Stimulated activated CD4-positive, alpha-beta T cell treated with anti-CD3 and anti-CD28 coated beads, TNF-alpha, amount 100 ng/mL, for 1 hour (primary cell): Measurements from ENCODE around the gene PLXNC1.
A peak's percentile ranks its signal among the peaks of the same experiment; 100 is the strongest.

Experiments
- DNase-seq, 3 donors: peaks; one replicate each; pipeline ENCODE4 v3.0.0-alpha.2; 2020; ENCODE audit warnings: low read depth in 3 of 3, low spot score in 1 of 3

The PLXNC1 gene

GRCh38 chr12:94262228-94263010 is 114.0 kb downstream of the PLXNC1 start:
- DNase-seq, result peak; percentile 44 to 55 (median 52)

- DNase-seq, result peak in 2 of 3 donors; percentile 18 to 52
These were observed 114.8 kb downstream of the PLXNC1 start for GRCh38 chr12:94263011-94263811.

DNA sequence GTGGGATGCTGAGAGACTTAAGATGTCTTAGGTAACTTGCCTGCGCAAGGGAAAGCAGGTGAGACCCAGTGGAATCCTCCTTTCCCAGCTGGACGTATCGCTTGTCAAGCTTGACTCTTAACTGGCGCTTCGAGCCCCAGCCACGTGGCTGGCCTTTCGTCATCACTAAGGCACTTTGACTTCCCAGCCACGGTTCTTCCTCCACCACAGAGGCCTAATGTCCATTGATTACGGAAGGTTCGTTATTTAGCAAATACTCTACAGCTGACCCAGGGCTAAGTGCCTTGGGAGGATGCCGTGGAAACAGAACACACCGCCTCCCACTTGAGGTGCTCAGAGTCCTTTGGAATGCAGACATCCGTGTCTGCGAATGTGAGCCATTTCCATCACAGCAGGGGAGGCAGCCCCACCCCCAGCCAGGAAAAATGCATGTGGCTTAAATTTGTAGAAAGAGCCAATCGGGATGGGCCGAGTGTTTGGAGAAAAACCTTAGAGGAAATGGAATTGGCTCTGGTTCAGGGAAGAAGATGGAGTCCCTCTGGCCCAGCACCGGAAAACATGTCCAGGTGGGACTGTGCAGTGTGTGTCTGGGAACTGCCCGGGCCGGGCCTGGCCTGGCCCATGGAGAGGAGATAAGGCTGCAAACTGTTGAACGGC is 115.7 kb downstream of the PLXNC1 start:
- no peak for DNase-seq

- no peak for DNase-seq
These were observed 116.5 kb downstream of the PLXNC1 start for GRCh38 chr12:94264736-94265485.

DNA sequence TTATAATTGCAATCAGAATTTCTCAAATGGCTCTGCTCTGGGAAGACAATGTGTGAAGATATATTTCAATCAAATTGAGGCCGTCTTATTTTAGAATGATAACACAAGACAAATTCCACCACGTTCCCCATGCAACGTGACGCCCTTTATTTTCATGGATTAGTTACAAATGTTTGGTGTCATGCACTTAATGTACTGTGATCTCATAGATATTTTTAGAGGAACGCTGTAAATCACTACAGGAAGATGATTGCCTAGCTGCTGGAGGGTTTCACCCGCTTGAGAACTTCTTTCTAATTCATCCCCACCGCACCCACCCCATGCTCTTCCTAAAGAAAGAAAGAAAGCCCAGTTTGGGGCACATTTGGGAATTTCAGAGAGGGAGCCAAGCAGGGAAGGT is 117.2 kb downstream of the PLXNC1 start:
- DNase-seq, result no peak

DNA sequence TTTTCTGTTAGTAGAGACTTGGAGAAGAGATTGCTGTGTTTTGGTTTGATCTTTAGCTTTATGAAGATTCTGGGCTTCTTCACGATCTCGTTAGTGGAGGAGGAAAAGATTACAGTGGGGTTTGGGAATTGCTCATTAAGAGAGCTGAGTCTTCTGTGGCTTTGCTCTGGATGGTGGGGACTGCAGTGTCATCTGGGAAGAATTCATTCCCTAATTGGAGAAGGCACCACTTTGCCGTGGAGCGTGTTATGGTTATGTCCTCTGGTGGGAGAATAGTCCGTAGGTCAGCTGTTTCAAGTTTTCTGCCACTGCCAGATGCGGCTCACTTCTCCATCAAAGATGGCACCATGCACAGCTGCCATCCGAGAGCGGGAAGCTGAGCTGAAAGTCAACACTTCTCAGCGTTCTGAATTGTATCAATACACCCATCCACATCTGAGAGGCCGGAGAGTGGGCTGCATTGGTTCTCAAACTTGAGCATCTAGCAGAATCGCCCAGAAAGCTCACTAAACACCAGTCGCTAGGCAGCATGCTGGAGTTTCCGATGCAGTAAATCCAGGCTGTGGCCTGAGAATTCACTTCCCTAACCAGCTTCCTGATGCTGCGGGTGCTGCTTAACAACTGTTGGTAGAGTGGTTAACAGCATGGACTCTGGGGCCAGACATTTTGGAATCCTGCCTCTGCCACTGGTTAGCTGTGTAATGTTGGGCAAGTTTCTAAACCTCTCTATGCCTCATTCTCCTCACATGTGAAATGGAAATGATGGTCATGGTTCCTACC is 117.8 kb downstream of the PLXNC1 start:
- no peak for DNase-seq

DNA sequence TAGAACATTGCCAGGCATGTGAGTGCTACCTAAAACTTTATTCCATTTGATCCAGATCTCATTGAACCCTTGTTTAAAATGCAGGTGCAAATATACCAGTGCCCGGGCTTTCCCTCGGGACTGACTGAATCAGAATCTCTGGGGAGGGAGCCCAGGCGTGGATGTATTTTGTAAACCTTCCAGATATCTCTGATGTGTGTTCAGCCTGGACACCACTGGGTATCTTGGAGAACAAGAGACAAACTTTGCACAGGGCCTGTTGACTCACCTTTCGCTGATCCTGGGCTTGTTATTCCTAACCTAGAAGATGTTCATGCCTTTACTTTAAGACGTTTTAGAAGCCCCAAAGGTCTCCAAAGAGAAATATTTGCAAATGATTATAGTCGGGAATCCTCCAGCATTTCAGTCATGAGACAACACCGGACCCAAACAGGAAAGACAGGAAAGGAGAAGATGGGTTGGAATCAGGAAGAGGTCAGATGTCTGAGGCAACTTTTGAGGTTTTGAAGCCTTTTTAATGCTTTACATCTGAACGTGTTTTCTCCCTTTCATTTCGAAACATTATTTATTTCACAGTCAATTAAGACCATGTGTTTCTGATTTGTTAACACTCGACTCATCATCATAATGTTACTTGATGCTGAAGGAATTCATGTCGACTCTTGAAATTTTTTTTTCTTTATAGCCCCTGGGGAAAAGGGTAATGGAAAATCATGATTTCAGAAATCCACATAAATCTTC is 118.6 kb downstream of the PLXNC1 start:
- no peak for DNase-seq

- no peak for DNase-seq
These were observed 119.1 kb downstream of the PLXNC1 start for GRCh38 chr12:94267537-94267872.

- no peak for DNase-seq
These were observed 119.6 kb downstream of the PLXNC1 start for GRCh38 chr12:94267921-94268471.

- no peak for DNase-seq
These were observed 121.1 kb downstream of the PLXNC1 start for GRCh38 chr12:94269316-94269999.

GRCh38 chr12:94271351-94271750 is 123.0 kb downstream of the PLXNC1 start:
- DNase-seq, result no peak

DNA sequence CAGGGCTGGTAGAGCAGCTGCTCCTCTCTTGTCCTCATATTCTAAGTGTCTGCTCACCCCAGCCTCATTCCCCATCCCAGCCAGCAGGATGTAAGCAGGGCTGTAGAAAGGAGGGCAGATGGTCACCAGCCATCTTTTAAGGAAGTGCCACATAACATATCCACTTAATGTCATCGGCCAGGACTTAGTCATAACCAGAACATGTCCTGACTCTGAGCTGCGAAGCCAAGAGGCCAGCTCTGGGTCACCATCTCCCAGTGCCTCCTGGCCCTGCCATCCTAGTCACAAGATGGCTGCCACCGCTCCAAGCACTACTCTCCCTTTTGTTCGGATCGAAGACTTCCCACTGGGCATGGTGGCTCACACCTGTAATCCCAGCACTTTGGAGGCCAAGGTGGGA is 123.9 kb downstream of the PLXNC1 start:
- DNase-seq, result no peak

GRCh38 chr12:94273272-94273671 is 124.9 kb downstream of the PLXNC1 start:
- DNase-seq, result no peak

DNA sequence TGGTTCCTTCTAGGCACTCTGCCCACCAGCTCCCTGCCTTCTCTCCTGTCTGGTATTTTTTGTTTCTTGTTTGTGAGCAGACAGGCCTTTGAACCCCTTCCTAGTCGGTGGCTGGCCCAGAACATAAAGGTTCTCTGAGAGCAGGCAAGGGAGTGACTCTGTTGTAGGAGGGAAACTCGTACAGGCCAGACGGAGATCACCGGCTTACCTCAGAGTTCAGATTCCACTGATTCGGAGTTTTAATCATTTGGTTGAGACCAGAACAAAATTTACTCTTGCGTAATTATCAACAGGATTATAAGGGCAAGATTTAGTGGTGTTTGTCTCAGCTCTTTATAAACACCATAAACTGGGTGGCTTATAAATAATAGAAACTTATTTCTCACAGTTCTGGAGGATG is 128.3 kb downstream of the PLXNC1 start:
- no peak for DNase-seq

DNA sequence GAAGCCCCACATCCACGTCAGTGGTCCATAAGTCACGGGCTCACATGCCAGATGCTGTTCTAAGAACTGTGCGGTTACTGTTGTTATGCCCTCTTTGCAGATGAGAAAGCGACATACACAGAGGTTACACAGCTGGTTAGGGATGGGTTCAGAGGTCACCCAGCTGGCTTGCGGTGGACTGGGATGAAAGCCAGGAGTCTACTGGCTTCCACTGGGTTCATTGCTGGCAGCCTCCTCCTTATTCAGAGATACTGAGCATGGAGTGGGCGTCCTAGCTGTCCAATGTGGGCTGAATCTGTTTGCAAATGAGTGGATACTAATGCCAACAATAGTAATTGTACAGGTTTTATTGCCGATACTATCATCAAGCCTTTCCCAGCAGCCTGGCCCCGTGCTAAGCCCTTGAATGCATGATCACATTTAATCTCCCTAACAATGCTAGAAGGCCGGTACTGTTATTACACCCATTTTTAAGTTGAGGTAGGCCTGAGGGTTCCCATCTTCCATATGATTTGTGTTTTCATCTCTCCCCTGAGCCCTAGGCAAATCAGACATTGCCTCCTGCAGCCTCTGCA is 129.1 kb downstream of the PLXNC1 start:
- DNase-seq, result no peak

GRCh38 chr12:94280063-94280462 is 131.7 kb downstream of the PLXNC1 start:
- DNase-seq, result no peak

DNA sequence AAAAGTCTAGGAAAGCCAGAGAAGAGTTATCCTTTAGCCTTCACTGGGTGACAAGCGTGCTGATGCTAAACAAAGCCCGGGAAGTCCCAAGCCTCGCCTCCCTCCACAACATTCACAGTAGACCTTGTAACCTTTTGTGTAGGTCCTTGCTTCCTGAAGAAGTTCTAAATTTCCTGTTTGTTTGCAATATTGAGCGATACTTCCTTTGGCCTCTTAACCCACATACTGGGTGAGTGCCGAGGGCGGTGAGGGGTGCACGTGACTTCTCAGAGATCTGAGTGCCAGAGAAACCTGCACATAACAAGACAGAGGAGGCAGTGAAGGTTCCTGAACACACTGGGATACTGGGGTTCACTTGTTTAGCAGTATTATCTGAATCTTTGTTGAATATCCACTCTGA is 134.3 kb downstream of the PLXNC1 start:
- DNase-seq, result no peak

DNA sequence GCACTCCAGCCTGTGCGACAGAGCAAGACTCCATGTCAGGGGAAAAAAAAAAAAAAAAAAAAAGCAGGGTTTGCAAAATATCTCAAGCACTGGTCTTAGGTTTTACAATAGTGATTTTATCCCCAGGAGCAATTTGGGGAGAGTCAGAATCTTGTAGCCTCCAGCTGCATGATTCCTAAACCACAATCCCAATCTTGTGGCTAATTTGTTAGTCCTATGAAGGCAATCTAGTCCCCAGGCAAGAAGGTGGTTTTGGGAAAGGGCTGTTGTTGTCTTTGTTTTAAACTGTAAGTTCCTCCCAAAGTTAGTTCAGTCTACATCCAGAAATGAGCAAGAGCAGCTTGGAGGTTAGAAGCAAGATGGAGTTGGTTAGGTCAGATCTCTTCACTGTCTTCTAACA is 135.7 kb downstream of the PLXNC1 start:
- DNase-seq, result no peak

GRCh38 chr12:94284859-94285258 is 136.5 kb downstream of the PLXNC1 start:
- no peak for DNase-seq
